SK-N-SH treated with all-trans-retinoic acid at 6 μM for 48 hours (cell line): ENCODE measurements around the gene EIF2B5.

Experiments
- ESRRG ChIP-seq: fragments of 250-450 bp; sonication (Bioruptor Pico); IDR thresholded peaks from 2 replicates; pipeline ENCODE4 v1.6.1; 2021; ENCODE audit warnings: mild to moderate bottlenecking
- ISL1 ChIP-seq: fragments of 250-450 bp; sonication (Bioruptor Pico); IDR thresholded peaks from 2 replicates; pipeline ENCODE4 v2.1.2; 2022; ENCODE audit warnings: mild to moderate bottlenecking, moderate library complexity
- OSR1 ChIP-seq: fragments of 250-450 bp; sonication (Bioruptor Pico); IDR thresholded peaks from 2 replicates; pipeline ENCODE4 v1.8.0; 2022; ENCODE audit warnings: moderate library complexity, mild to moderate bottlenecking, inconsistent platforms
- RARB ChIP-seq: fragments of 250-450 bp; sonication (Bioruptor Pico); IDR thresholded peaks from 2 replicates; pipeline ENCODE4 v1.8.0; 2021; ENCODE audit warnings: mild to moderate bottlenecking, moderate library complexity
- SNAI2 ChIP-seq: fragments of 250-450 bp; sonication (Bioruptor Pico); IDR thresholded peaks from 2 replicates; pipeline ENCODE4 v1.5.0; 2020; ENCODE audit warnings: mild to moderate bottlenecking, moderate library complexity
- ZC3H10 ChIP-seq: fragments of 250-450 bp; sonication (Bioruptor Pico); IDR thresholded peaks from 2 replicates; pipeline ENCODE4 v1.5.1; 2021; ENCODE audit warnings: mild to moderate bottlenecking, moderate library complexity
- ZNF70 ChIP-seq: fragments of 450-650 bp; formaldehyde crosslinking; IDR thresholded peaks from 2 replicates; pipeline ENCODE4 v1.5.0; 2020; ENCODE audit warnings: mild to moderate bottlenecking, moderate library complexity
- TF ChIP-seq, protein P1 (sequence below): fragments of 250-450 bp; sonication (Bioruptor Pico); IDR thresholded peaks from 2 replicates; pipeline ENCODE4 v1.8.0; 2020; ENCODE audit warnings: mild to moderate bottlenecking, moderate library complexity, borderline replicate concordance
- TF ChIP-seq, protein P2 (sequence below): fragments of 250-450 bp; sonication (Bioruptor Pico); IDR thresholded peaks from 2 replicates; pipeline ENCODE4 v1.5.1; 2020; ENCODE audit warnings: low read depth, mild to moderate bottlenecking, moderate library complexity

DNA sequence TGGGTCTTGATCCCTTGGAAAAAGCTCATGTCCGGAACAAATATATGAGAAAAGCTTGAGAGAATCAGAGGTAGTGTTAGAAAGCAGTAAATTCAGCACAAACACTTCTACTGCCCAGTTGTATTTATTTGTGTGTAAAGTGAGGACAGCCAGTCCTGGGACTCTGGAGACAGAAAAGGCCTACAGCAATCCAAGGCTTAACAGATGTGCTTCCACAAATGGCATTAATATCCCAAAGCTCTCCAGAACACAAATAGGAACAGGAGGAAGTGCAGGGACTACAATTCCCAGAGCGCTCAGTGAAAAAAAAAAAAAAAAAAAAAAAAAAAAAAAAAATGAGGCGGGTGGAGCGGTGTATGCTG is 39.1 kb downstream of the EIF2B5 start:
- TF ChIP-seq ZC3H10 (CRISPR knock-in tag) (no peak), SNAI2 (CRISPR knock-in tag) (no peak), OSR1 (CRISPR knock-in tag) (no peak), ISL1 (no peak), RARB (no peak), ZNF70 (CRISPR knock-in tag) (no peak), ESRRG (CRISPR knock-in tag) (no peak)
- TF ChIP-seq, protein P1, sequence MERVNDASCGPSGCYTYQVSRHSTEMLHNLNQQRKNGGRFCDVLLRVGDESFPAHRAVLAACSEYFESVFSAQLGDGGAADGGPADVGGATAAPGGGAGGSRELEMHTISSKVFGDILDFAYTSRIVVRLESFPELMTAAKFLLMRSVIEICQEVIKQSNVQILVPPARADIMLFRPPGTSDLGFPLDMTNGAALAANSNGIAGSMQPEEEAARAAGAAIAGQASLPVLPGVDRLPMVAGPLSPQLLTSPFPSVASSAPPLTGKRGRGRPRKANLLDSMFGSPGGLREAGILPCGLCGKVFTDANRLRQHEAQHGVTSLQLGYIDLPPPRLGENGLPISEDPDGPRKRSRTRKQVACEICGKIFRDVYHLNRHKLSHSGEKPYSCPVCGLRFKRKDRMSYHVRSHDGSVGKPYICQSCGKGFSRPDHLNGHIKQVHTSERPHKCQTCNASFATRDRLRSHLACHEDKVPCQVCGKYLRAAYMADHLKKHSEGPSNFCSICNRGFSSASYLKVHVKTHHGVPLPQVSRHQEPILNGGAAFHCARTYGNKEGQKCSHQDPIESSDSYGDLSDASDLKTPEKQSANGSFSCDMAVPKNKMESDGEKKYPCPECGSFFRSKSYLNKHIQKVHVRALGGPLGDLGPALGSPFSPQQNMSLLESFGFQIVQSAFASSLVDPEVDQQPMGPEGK (CRISPR knock-in tag): no peak
- TF ChIP-seq, protein P2, sequence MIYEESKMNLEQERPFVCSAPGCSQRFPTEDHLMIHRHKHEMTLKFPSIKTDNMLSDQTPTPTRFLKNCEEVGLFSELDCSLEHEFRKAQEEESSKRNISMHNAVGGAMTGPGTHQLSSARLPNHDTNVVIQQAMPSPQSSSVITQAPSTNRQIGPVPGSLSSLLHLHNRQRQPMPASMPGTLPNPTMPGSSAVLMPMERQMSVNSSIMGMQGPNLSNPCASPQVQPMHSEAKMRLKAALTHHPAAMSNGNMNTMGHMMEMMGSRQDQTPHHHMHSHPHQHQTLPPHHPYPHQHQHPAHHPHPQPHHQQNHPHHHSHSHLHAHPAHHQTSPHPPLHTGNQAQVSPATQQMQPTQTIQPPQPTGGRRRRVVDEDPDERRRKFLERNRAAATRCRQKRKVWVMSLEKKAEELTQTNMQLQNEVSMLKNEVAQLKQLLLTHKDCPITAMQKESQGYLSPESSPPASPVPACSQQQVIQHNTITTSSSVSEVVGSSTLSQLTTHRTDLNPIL (CRISPR knock-in tag): no peak
